Natural killer cell treated with Interleukin-12 subunit alpha and Interleukin-12 subunit beta and Interleukin-15 and Interleukin-18, amount 100 ng/mL, for 72 hours (primary cell): Measurements from ENCODE around the gene SMNDC1. TPM values are rescaled to one million over a fixed set of nuclear protein-coding genes. Genes with fewer than 3 reads are reported as not detected.

ENCODE experiments used
- ATAC-seq, 2 donors: fragments of 150-1000 bp; cut with Tn5 transposase in 1 of 2; sonication (Bioruptor Pico), chemical (Tn5 transposase) in 1 of 2; 2 replicates each; pipeline ENCODE4 v1.10.0; 2021
- DNase-seq: peaks from one replicate; pipeline ENCODE4 v3.0.0; 2022; ENCODE audit warnings: low spot score
- H3K27ac Mint-ChIP-seq, 2 donors: 1 replicate in 1 of 2; 2 replicates in 1 of 2; pipeline ENCODE4 v1.8.0; 2022; ENCODE audit warnings: mixed read lengths in 2 of 2, mild to moderate bottlenecking in 1 of 2, moderate library complexity in 1 of 2
- H3K27me3 Mint-ChIP-seq, 2 donors: 1 replicate in 1 of 2; 2 replicates in 1 of 2; pipeline ENCODE4 v1.8.0; 2022; ENCODE audit warnings: mixed read lengths in 2 of 2
- H3K36me3 Mint-ChIP-seq: one replicate; pipeline ENCODE4 v1.8.0; 2022; ENCODE audit warnings: mixed read lengths
- H3K4me1 Mint-ChIP-seq, 2 donors: 1 replicate in 1 of 2; 2 replicates in 1 of 2; pipeline ENCODE4 v1.8.0; 2022; ENCODE audit warnings: low read depth in 2 of 2, mixed read lengths in 2 of 2, mild to moderate bottlenecking in 1 of 2
- H3K4me3 Mint-ChIP-seq: one replicate; pipeline ENCODE4 v1.8.0; 2022; ENCODE audit warnings: mixed read lengths
- H3K9me3 Mint-ChIP-seq: 2 replicates; pipeline ENCODE4 v1.8.0; 2022; ENCODE audit warnings: mixed read lengths
- total RNA-seq, 2 donors: library from RNA; stranded (reverse); gene quantifications; one replicate each; pipeline ENCODE4 v1.2.3, GENCODE V29; 2022

Gene SMNDC1
- total RNA-seq, 2 donors from 2014 or later = 39.7 to 41.8 TPM

DNA sequence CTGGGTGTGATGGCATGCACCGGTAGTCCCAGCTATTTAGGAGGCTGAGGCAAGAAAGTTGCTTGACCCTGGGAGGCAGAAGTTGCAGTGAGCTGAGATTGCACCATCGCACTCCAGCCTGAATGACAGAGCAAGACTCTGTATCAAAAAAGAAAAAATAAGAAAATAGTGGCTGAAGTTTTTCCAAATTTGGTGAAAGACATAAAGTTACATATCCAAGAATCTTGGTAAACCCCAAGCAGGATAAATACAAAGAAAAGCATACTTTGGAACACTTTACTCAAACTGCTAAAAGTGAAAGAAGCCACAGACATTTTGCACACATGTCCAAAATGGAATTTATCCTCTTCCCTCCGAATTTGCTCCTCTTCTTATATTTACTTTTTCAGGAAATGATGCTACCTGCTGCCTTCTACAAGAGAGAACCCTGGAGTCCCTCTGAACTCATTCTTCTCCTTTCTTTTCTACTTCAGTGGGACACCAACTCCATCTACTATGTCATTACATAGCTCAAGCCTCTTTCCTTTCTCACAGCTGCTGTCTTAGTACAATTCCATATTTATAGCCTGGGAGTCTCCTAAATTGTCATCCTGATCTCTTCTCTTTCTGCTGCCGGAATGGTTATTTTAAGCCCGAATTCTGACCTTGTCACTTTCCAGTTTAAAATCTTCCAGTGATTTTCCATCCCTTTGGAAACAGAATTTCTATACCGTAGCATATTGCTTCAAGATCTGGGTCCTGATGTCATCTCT is 17.3 kb upstream of the SMNDC1 start:
- DNase-seq (no peak), ATAC-seq (no peak)
- H3K27me3 Mint-ChIP-seq = peaks cover 0 to 7% of the 10 kb centered on the region in 2 donors
- peaks cover 26 to 40% of the 10 kb centered on the region in 2 donors for H3K4me1 Mint-ChIP-seq
- H3K27ac Mint-ChIP-seq = no peak overlapping the region
- H3K4me3 Mint-ChIP-seq = no peak overlapping the region
- H3K9me3 Mint-ChIP-seq = no peaks in the 10 kb centered on the region
- peaks cover 5% of the 10 kb centered on the region for H3K36me3 Mint-ChIP-seq

DNA sequence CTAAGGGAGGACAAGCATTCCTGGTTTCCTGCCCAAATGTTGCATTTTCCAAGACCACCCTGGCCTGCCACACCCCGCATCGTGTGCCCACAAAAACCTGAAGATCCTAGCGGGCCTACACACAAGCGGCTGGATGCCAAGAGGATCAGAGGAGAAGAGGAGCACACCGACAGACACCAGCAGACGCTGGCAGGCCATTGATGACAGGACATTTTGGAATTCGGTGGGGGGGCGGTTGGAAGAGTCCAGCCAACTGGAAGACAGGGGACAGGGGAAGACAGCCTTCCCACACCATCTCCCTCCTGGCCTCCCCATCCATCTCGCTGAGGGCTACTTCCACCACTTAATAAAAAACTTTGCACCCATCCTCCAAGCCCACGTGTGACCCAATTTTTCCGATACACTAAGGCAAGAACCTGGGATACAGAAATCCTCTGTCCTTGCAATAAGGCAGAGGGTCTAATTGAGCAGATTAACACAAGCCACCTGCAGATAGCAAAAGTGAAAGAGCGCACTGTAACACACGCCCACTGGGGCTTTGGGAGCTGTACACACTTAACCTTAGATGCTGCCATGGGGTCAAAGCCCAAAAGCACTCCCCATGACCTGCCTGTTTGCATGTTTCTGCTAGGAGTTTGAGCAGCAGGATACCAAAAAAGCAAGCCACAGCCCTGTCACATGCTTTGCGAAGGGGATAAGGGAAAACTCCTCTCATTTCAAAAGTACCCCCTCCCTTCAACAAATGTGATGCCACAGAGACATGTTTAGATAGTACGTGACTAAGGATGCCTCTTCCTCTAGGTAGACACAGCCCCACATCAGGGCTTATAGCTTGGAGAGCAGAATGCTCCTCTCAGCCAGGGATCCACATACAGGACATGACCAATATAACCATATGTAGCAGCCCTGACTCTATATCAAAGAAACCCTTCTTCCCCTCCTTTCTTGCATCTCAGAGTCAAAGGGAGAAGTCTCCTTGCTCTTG is 13.4 kb upstream of the SMNDC1 start:
- DNase-seq (no peak), ATAC-seq (no peak)
- H3K4me1 Mint-ChIP-seq = peaks cover 5 to 13% of the 10 kb centered on the region in 2 donors
- H3K4me3 Mint-ChIP-seq = no peak overlapping the region
- H3K36me3 Mint-ChIP-seq = peaks cover 5% of the 10 kb centered on the region
- no peak overlapping the region for H3K27ac Mint-ChIP-seq
- H3K9me3 Mint-ChIP-seq = no peaks in the 10 kb centered on the region
- H3K27me3 Mint-ChIP-seq = peaks cover 5 to 11% of the 10 kb centered on the region in 2 donors

DNA sequence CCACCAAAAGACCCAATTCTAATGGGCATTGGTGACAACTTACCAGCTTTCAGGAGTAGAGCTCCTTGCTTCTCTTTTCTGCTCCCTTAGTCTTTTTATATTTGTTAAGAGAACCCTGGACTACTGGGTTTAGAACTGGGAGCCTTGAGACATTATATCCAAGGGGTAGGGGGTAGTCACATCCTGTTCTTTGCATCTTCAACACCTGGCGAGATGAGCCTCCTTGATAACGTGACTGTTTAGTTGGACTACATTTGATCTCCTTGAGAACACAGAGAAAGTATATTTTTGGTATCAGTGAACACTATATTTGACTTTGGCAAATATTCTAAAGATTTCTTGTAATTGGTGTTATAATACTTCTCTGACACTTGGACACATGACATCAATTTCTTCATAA is 9.0 kb upstream of the SMNDC1 start:
- no peak for ATAC-seq
- Mint-ChIP-seq H3K4me1 (peaks cover 21 to 24% of the 10 kb centered on the region in 2 donors), H3K36me3 (no peaks in the 10 kb centered on the region), H3K9me3 (no peaks in the 10 kb centered on the region), H3K4me3 (no peak overlapping the region), H3K27ac (peak overlapping the region in 1 of 2 donors; percentile 77), H3K27me3 (peaks cover 5 to 8% of the 10 kb centered on the region in 2 donors)
- no peak for DNase-seq

DNA sequence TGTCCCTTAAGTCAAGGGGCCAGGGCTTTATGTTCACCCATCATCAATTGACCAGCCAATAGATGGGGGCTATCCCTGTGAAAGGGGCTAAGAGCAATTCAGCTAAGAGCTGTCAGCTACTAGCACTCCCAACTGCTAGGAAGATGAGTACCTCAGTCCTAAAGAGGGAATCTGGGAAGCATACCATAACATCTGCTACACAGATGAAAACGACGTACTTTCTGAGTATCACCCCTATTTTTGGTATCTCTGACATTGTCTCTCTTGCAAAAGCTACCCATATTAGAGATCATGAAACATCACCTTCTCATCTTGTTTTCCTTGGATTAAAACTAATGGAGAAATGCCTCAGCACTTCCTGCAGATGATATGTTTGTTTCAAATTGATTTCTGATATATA is 7.5 kb upstream of the SMNDC1 start:
- Mint-ChIP-seq H3K9me3 (no peaks in the 10 kb centered on the region), H3K27ac (peak overlapping the region in 1 of 2 donors; percentile 8), H3K4me3 (no peak overlapping the region), H3K36me3 (no peaks in the 10 kb centered on the region), H3K27me3 (peaks cover 5 to 8% of the 10 kb centered on the region in 2 donors), H3K4me1 (peaks cover 21 to 22% of the 10 kb centered on the region in 2 donors)
- no peak for DNase-seq
- ATAC-seq = no peak

DNA sequence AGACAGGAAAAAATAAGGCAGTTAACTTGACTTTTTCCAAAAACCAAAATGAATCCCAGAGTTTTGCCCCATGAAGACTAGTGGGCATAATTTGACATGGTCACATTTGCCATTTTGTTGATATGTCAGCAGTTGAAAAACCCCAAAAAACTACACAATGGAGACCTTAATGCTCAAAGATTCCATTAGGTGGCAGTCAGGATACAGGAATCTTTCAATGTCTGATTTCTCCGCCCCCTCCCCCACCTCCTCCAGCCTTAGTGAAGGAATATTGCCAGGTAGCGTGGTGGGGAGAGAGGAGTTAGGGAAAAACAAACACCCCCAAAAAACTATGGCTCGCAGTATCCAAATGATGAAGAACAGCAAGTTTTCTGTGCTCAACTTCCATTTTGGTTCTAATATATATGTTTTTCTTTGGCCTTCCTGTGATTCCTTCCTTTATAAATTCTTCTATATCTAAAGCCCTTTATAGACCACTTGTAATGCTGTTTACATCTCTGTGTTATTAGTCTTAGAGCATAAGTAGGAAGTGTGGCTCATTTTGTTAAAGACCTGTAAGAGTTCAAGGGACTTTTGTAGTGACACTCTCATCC is 6.7 kb upstream of the SMNDC1 start:
- no peak for DNase-seq

GRCh38 chr10:110310741-110311140 is 6.0 kb upstream of the SMNDC1 start:
- H3K4me1 Mint-ChIP-seq = peaks cover 25 to 29% of the 10 kb centered on the region in 2 donors
- no peaks in the 10 kb centered on the region for H3K36me3 Mint-ChIP-seq
- peak overlapping the region in 1 of 2 donors; percentile 8 for H3K27ac Mint-ChIP-seq
- H3K27me3 Mint-ChIP-seq = peaks cover 0 to 8% of the 10 kb centered on the region in 2 donors
- DNase-seq (no peak), ATAC-seq (no peak)
- H3K4me3 Mint-ChIP-seq = peak overlapping the region; percentile 12
- no peaks in the 10 kb centered on the region for H3K9me3 Mint-ChIP-seq

More for the DNA sequence above, 6.7 kb upstream of the SMNDC1 start:
- peaks cover 5 to 8% of the 10 kb centered on the region in 2 donors for H3K27me3 Mint-ChIP-seq
- no peaks in the 10 kb centered on the region for H3K36me3 Mint-ChIP-seq
- H3K4me1 Mint-ChIP-seq = peaks cover 21 to 22% of the 10 kb centered on the region in 2 donors
- ATAC-seq = peak; percentile 65 to 79
- H3K4me3 Mint-ChIP-seq = no peak overlapping the region
- H3K9me3 Mint-ChIP-seq = no peaks in the 10 kb centered on the region
- peak overlapping the region in 1 of 2 donors; percentile 8 for H3K27ac Mint-ChIP-seq

GRCh38 chr10:110307805-110308204 is 3.1 kb upstream of the SMNDC1 start:
- peaks cover 31 to 38% of the 10 kb centered on the region in 2 donors for H3K4me1 Mint-ChIP-seq

GRCh38 chr10:110306452-110306768 is 1.7 kb upstream of the SMNDC1 start:
- peaks cover 24% of the 10 kb centered on the region for H3K36me3 Mint-ChIP-seq
- H3K27me3 Mint-ChIP-seq = no peaks in the 10 kb centered on the region
- H3K4me1 Mint-ChIP-seq = peaks cover 28 to 42% of the 10 kb centered on the region in 2 donors
- peak overlapping the region; percentile 49 for H3K4me3 Mint-ChIP-seq
- ATAC-seq = no peak
- no peaks in the 10 kb centered on the region for H3K9me3 Mint-ChIP-seq
- peak overlapping the region; percentile 85 to 95 for H3K27ac Mint-ChIP-seq
- no peak for DNase-seq

More at GRCh38 chr10:110307805-110308204, 3.1 kb upstream of the SMNDC1 start:
- no peak for DNase-seq
- no peak overlapping the region for H3K4me3 Mint-ChIP-seq
- no peaks in the 10 kb centered on the region for H3K9me3 Mint-ChIP-seq
- H3K27ac Mint-ChIP-seq = no peak overlapping the region
- peaks cover 13% of the 10 kb centered on the region for H3K36me3 Mint-ChIP-seq
- peaks cover 0 to under 1% of the 10 kb centered on the region in 2 donors for H3K27me3 Mint-ChIP-seq
- no peak for ATAC-seq

- H3K36me3 Mint-ChIP-seq = peaks cover 27% of the 10 kb centered on the region
Observed at GRCh38 chr10:110305767-110306451, 1.2 kb upstream of the SMNDC1 start.

DNA sequence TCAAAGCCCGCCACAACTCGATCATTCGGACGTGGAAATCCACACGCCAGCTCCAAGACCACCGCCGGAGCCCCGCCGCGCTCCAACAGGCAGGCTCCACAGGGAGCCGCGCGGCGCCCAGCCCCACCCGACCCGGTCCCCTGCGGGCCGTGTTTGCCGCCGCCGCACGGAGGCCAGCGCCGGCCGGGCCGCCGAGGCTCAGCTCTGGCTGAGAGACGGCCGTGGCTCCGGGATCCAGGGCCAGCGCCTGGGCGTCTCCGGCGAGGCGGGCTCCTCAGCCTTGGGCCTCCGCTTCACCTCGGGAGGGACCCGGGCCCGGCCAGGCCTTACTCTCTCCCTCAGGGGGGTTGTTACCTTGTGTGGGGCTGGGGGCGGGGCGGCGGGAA is 333 bp downstream of the SMNDC1 start:
- Mint-ChIP-seq H3K4me3 (peak overlapping the region; percentile 90), H3K27me3 (no peaks in the 10 kb centered on the region), H3K36me3 (peaks cover 30% of the 10 kb centered on the region), H3K4me1 (peaks cover 23 to 40% of the 10 kb centered on the region in 2 donors), H3K27ac (peak overlapping the region; percentile 85 to 95), H3K9me3 (no peaks in the 10 kb centered on the region)
- DNase-seq (no peak), ATAC-seq (peak; percentile 73 to 78)

More at GRCh38 chr10:110305767-110306451, 1.2 kb upstream of the SMNDC1 start:
- peak overlapping the region; percentile 90 for H3K4me3 Mint-ChIP-seq
- peak; percentile 64 for DNase-seq
- H3K9me3 Mint-ChIP-seq = no peaks in the 10 kb centered on the region
- H3K27me3 Mint-ChIP-seq = no peaks in the 10 kb centered on the region
- H3K27ac Mint-ChIP-seq = peak overlapping the region; percentile 85 to 95
- H3K4me1 Mint-ChIP-seq = peaks cover 28 to 41% of the 10 kb centered on the region in 2 donors
- ATAC-seq = peak; percentile 68 to 70

GRCh38 chr10:110303681-110304080 is 1.0 kb downstream of the SMNDC1 start:
- no peak for ATAC-seq
- peak overlapping the region; percentile 85 to 95 for H3K27ac Mint-ChIP-seq
- peaks cover 31% of the 10 kb centered on the region for H3K36me3 Mint-ChIP-seq
- no peaks in the 10 kb centered on the region for H3K27me3 Mint-ChIP-seq
- peak overlapping the region; percentile 85 for H3K4me3 Mint-ChIP-seq
- DNase-seq = no peak
- H3K4me1 Mint-ChIP-seq = peaks cover 23 to 42% of the 10 kb centered on the region in 2 donors
- H3K9me3 Mint-ChIP-seq = no peaks in the 10 kb centered on the region

GRCh38 chr10:110300486-110300986 is 4.2 kb downstream of the SMNDC1 start:
- Mint-ChIP-seq H3K9me3 (no peaks in the 10 kb centered on the region), H3K36me3 (peaks cover 54% of the 10 kb centered on the region), H3K4me1 (peaks cover 29 to 42% of the 10 kb centered on the region in 2 donors), H3K27ac (no peak overlapping the region), H3K4me3 (no peak overlapping the region), H3K27me3 (no peaks in the 10 kb centered on the region)
- ATAC-seq (no peak), DNase-seq (no peak)

DNA sequence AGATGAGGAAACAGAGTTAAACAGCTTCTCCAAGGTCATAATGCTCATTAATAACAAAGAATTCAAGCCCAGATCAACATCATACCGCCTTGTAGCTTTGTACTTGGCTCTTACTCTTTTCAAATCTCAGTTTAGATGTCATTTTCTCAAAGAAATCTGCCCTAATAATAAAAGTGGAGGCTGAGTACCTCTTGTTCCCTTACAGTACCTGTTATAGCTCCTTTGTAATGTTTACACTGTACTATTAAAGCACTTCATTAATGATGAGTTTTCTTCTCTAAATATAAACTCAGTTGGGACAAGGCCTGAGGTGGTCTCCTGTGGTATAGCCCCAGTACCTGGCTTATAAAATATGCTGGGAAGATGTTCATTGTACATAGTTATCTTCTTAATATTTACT is 7.8 kb downstream of the SMNDC1 start:
- H3K9me3 Mint-ChIP-seq = no peaks in the 10 kb centered on the region
- no peaks in the 10 kb centered on the region for H3K27me3 Mint-ChIP-seq
- DNase-seq = no peak
- H3K36me3 Mint-ChIP-seq = peaks cover 41% of the 10 kb centered on the region
- H3K4me1 Mint-ChIP-seq = peaks cover 18 to 20% of the 10 kb centered on the region in 2 donors
- H3K4me3 Mint-ChIP-seq = no peak overlapping the region
- H3K27ac Mint-ChIP-seq = peak overlapping the region in 1 of 2 donors; percentile 4
- ATAC-seq = no peak
